B cell (primary cell): ENCODE data around the gene PAFAH1B2. TPM values are rescaled to one million over a fixed set of nuclear protein-coding genes. Genes with fewer than 3 reads are reported as not detected.

Source experiments
- ATAC-seq: fragments of 200-7000 bp; cut with Tn5 transposase; one replicate; pipeline ENCODE4 v1.10.0; 2021; ENCODE audit warnings: low read depth, mild to moderate bottlenecking, moderate number of reproducible peaks, moderate library complexity
- CTCF ChIA-PET: fragments of 350-600 bp; sonication (Branson Sonifier 250); formaldehyde crosslinking; loops from one replicate; lab custom pipeline; 2021; ENCODE audit warnings: antibody characterized with exemption, inconsistent platforms; lab: Charles Lee
- POLR2A ChIA-PET: fragments of 350-600 bp; sonication (Branson Sonifier 250); formaldehyde crosslinking; loops from one replicate; lab custom pipeline; 2021; ENCODE audit warnings: antibody characterized with exemption; lab: Charles Lee
- DNase-seq: peaks from one replicate; pipeline ENCODE4 v3.0.0; 2013
- H2AFZ ChIP-seq: 2 replicates; pipeline ENCODE4 v1.6.1; 2012; ENCODE audit warnings: mild to moderate bottlenecking, low read depth, low read length; ENCODE audit not compliant: insufficient read depth, poor library complexity, severe bottlenecking
- H3K27ac ChIP-seq, 2 donors: 1 replicate in 1 of 2; 2 replicates in 1 of 2; pipeline ENCODE4 v1.5.1; 2012 to 2013; ENCODE audit warnings: low read length in 2 of 2, mild to moderate bottlenecking in 2 of 2, moderate library complexity in 1 of 2
- H3K27me3 ChIP-seq, 4 experiments: fragments of 200-600 bp in 1 of 4; sonication (generic) in 1 of 4; replicated peaks in 1 of 4; 1 replicate in 2 of 4; 2 replicates in 2 of 4; pipeline versions ENCODE4 v1.6.1 to v1.7.0; 2013 to 2016; ENCODE audit warnings: low read length in 3 of 4, mild to moderate bottlenecking in 2 of 4, mixed read lengths in 1 of 4, moderate library complexity in 1 of 4; ENCODE audit not compliant: insufficient read depth in 4 of 4, control insufficient read depth in 3 of 4; ENCODE audit errors: control extremely low read depth in 1 of 4
- H3K36me3 ChIP-seq, 2 experiments: replicated peaks in 1 of 2; 1 replicate in 1 of 2; 2 replicates in 1 of 2; pipeline versions ENCODE4 v1.6.1 to v1.7.1; 2013; ENCODE audit warnings: low read length in 1 of 2; ENCODE audit not compliant: insufficient read depth in 2 of 2, control insufficient read depth in 1 of 2; ENCODE audit errors: control extremely low read depth in 1 of 2, extremely low read depth in 1 of 2
- H3K4me1 ChIP-seq, 2 donors: fragments of 200-600 bp in 1 of 2; sonication (generic) in 1 of 2; 1 replicate in 1 of 2; 2 replicates in 1 of 2; pipeline versions ENCODE4 v1.5.1 to v1.6.1; 2013 to 2017; ENCODE audit warnings: low read length in 2 of 2; ENCODE audit not compliant: control insufficient read depth in 2 of 2, insufficient read depth in 2 of 2
- H3K4me2 ChIP-seq: replicated peaks from 2 replicates; pipeline ENCODE3; 2012; ENCODE audit warnings: mild to moderate bottlenecking, low read depth, low read length; ENCODE audit not compliant: poor library complexity, severe bottlenecking
- H3K4me3 ChIP-seq, 5 experiments: fragments of 200-600 bp in 1 of 5; sonication (generic) in 1 of 5; 1 replicate in 3 of 5; 2 replicates in 2 of 5; pipeline versions ENCODE4 v1.5.1 to v1.7.0; 2011 to 2016; ENCODE audit warnings: low read length in 4 of 5, mild to moderate bottlenecking in 4 of 5, low read depth in 2 of 5, control low read depth in 1 of 5, moderate library complexity in 1 of 5; ENCODE audit not compliant: insufficient read depth in 1 of 5; ENCODE audit errors: control extremely low read depth in 1 of 5, extremely low read depth in 1 of 5
- H3K79me2 ChIP-seq: fragments of 200-600 bp; sonication (generic); one replicate; pipeline ENCODE4 v1.6.0; 2016; ENCODE audit warnings: low read length; ENCODE audit not compliant: control insufficient read depth, insufficient read depth
- H3K9ac ChIP-seq: fragments of 200-600 bp; sonication (generic); 2 replicates; pipeline ENCODE4 v1.6.1; 2017; ENCODE audit warnings: mild to moderate bottlenecking, low read length, moderate library complexity
- H3K9me3 ChIP-seq, 3 donors: one replicate each; pipeline versions ENCODE4 v1.6.1 to v1.7.1; 2013; ENCODE audit warnings: low read length in 2 of 3; ENCODE audit not compliant: control insufficient read depth in 2 of 3, insufficient read depth in 1 of 3; ENCODE audit errors: control extremely low read depth in 1 of 3
- H4K20me1 ChIP-seq: 2 replicates; pipeline ENCODE4 v1.6.0; 2012; ENCODE audit warnings: mild to moderate bottlenecking, low read length; ENCODE audit not compliant: insufficient read depth, control insufficient read depth, poor library complexity, severe bottlenecking
- H3K27ac Mint-ChIP-seq: one replicate; pipeline ENCODE4 v1.8.0; 2021; ENCODE audit warnings: mixed read lengths
- H3K27me3 Mint-ChIP-seq: one replicate; pipeline ENCODE4 v1.8.0; 2021; ENCODE audit warnings: mixed read lengths
- H3K4me1 Mint-ChIP-seq: one replicate; pipeline ENCODE4 v1.8.0; 2021; ENCODE audit warnings: mixed read lengths
- H3K4me3 Mint-ChIP-seq: one replicate; pipeline ENCODE4 v1.8.0; 2021; ENCODE audit warnings: mixed read lengths
- H3K9me3 Mint-ChIP-seq: one replicate; pipeline ENCODE4 v1.8.0; 2022; ENCODE audit warnings: mixed read lengths; ENCODE audit not compliant: insufficient read depth
- CTCF ChIP-seq: fragments of 200-600 bp; IDR thresholded peaks from one replicate; pipeline ENCODE4 v1.8.0; 2022; ENCODE audit warnings: antibody characterized with exemption, mild to moderate bottlenecking
- EZH2 ChIP-seq: IDR thresholded peaks from 2 replicates; pipeline ENCODE4 v1.6.1; 2012; ENCODE audit warnings: borderline replicate concordance, low read depth, mild to moderate bottlenecking, moderate library complexity, low read length; ENCODE audit not compliant: insufficient read depth, poor library complexity, severe bottlenecking
- WGBS: methylation state at CpG from one replicate; pipeline ENCODE4 v1.1.5; 2013; ENCODE audit warnings: missing lambda C conversion rate; ENCODE audit not compliant: insufficient coverage; 5-methylcytosine and 5-hydroxymethylcytosine counted together
- intact Hi-C: fragments of 100-400 bp; cut with micrococcal nuclease; formaldehyde crosslinking; loops from one replicate; pipeline ENCODE4 v1.10.0; 2022
- polyA plus RNA-seq: library from polyadenylated mRNA; depleted of rRNA; stranded (reverse); fragments of >200 nt; gene quantifications from 2 replicates; pipeline ENCODE4 v1.2.3, GENCODE V29; 2012
- total RNA-seq, 2 donors: library from RNA; stranded (reverse); fragments of 120-200 nt in 1 of 2; gene quantifications; 1 replicate in 1 of 2; 2 replicates in 1 of 2; pipeline versions ENCODE4 v1.2.3 to v1.2.4, GENCODE V29; 2013 to 2022

PAFAH1B2 gene
- total and polyA plus RNA-seq, 2 donors (not counting 1 experiment from before 2014, with no cell fraction given) = 10.7 to 103 TPM

DNA sequence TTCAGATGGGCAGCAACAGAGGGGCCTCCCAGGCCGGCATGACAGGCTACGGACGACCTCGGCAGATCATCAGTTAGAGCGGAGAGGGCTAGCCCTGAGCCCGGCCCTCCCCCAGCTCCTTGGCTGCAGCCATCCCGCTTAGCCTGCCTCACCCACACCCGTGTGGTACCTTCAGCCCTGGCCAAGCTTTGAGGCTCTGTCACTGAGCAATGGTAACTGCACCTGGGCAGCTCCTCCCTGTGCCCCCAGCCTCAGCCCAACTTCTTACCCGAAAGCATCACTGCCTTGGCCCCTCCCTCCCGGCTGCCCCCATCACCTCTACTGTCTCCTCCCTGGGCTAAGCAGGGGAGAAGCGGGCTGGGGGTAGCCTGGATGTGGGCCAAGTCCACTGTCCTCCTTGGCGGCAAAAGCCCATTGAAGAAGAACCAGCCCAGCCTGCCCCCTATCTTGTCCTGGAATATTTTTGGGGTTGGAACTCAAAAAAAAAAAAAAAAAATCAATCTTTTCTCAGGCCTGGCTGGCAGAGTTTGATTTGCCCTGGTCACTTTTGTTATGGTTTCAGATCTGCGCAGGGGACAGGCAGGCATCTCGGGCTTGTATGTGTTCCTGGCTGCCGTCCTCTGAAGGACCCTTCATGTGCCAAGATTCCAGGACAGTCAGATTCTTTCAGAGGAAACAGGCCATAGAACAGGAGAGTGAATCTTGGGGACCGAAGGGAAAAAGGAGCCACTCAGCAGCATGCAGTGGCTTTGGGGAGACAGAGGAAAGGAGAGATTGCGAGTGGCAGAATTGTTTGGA lies 60.4 kb downstream of the PAFAH1B2 start:
- no peak for TF ChIP-seq EZH2
- no peak for TF ChIP-seq CTCF
- no peaks in the 10 kb centered on the region for H3K27me3 Mint-ChIP-seq
- Histone ChIP-seq H3K36me3 (peaks cover 0 to 40% of the 10 kb centered on the region in 2 experiments), H3K9ac (no peak overlapping the region), H3K4me2 (no peak overlapping the region), H3K9me3 (no peaks in the 10 kb centered on the region), H3K27ac (no peak overlapping the region), H2AFZ (no peak overlapping the region), H3K4me1 (peaks cover 15 to 27% of the 10 kb centered on the region in 2 donors), H3K4me3 (no peak overlapping the region), H3K27me3 (no peaks in the 10 kb centered on the region), H3K79me2 (no peaks in the 10 kb centered on the region), H4K20me1 (no peaks in the 10 kb centered on the region)
- no peak overlapping the region for H3K4me3 Mint-ChIP-seq
- WGBS = 96% methylated on average over 15 of the region's 17 CpGs
- H3K27ac Mint-ChIP-seq = peak overlapping the region; percentile 46
- H3K4me1 Mint-ChIP-seq = peaks cover 12% of the 10 kb centered on the region
- H3K9me3 Mint-ChIP-seq = no peaks in the 10 kb centered on the region
- POLR2A ChIA-PET = interaction anchor here (1.0 kb wide), 1 partner anchor 21 kb away, joined by 3 read pairs; no protein-coding TSS in a partner anchor
- CTCF ChIA-PET = interaction anchor here (1.2 to 1.4 kb wide), 3 partner anchors 21 to 24 kb away, joined by 3 to 4 read pairs (median 3); no protein-coding TSS in a partner anchor
- no peak for ATAC-seq
- intact Hi-C loops = loop anchor here (5.0 kb wide), 1 partner anchor 72 kb away; no protein-coding TSS in a partner anchor
- DNase-seq = peak; percentile 12
